Measurements from ENCODE around the gene ARL15.

Gene ARL15

GRCh38 chr5:53963958-53964357 is 346.4 kb downstream of the ARL15 start:
- H3K27ac ChIP-seq (ENCODE audit: low read length), result no peak overlapping the region
- H3K4me3 ChIP-seq (ENCODE audit: low read length), result no peak overlapping the region
- H3K9me3 ChIP-seq (ENCODE audit: insufficient read depth, low read length), result no peaks in the 10 kb centered on the region
- no peak for TF ChIP-seq EZH2phosphoT487 (IDR thresholded peaks at IDR 0.05; ENCODE audit: low read depth)
- no peak for TF ChIP-seq CTCF (IDR thresholded peaks at IDR 0.05; ENCODE audit: low read depth, low read length)
- no peaks in the 10 kb centered on the region for H3K4me1 ChIP-seq (ENCODE audit: low read length)
- H3K36me3 ChIP-seq (replicated peaks; ENCODE audit: low read depth, low read length), result no peaks in the 10 kb centered on the region
- H4K20me1 ChIP-seq (ENCODE audit: insufficient read depth, low read length), result no peaks in the 10 kb centered on the region
- no peak overlapping the region for H3K9ac ChIP-seq (ENCODE audit: low read length)
- no peaks in the 10 kb centered on the region for H3K27me3 ChIP-seq (ENCODE audit: low read depth, low read length)
- no peaks in the 10 kb centered on the region for H3K79me2 ChIP-seq (ENCODE audit: low read length)
- no peak overlapping the region for H3K4me2 ChIP-seq (ENCODE audit: low read length)
- H2AFZ ChIP-seq (ENCODE audit: low read depth, low read length), result no peak overlapping the region

GRCh38 chr5:53962306-53962705 is 348.1 kb downstream of the ARL15 start:
- no peak overlapping the region for H3K9ac ChIP-seq (ENCODE audit: low read length)
- no peak overlapping the region for H3K4me3 ChIP-seq (ENCODE audit: low read length)
- no peak overlapping the region for H2AFZ ChIP-seq (ENCODE audit: low read depth, low read length)
- no peaks in the 10 kb centered on the region for H3K27me3 ChIP-seq (ENCODE audit: low read depth, low read length)
- H3K4me1 ChIP-seq (ENCODE audit: low read length), result no peaks in the 10 kb centered on the region
- H3K9me3 ChIP-seq (ENCODE audit: insufficient read depth, low read length), result no peaks in the 10 kb centered on the region
- H4K20me1 ChIP-seq (ENCODE audit: insufficient read depth, low read length), result no peaks in the 10 kb centered on the region
- no peaks in the 10 kb centered on the region for H3K36me3 ChIP-seq (replicated peaks; ENCODE audit: low read depth, low read length)
- H3K27ac ChIP-seq (ENCODE audit: low read length), result no peak overlapping the region
- H3K79me2 ChIP-seq (ENCODE audit: low read length), result no peaks in the 10 kb centered on the region
- no peak overlapping the region for H3K4me2 ChIP-seq (ENCODE audit: low read length)
- TF ChIP-seq CTCF (IDR thresholded peaks at IDR 0.05; ENCODE audit: low read depth, low read length) (no peak), EZH2phosphoT487 (IDR thresholded peaks at IDR 0.05; ENCODE audit: low read depth) (no peak)

GRCh38 chr5:53956632-53957031 is 353.7 kb downstream of the ARL15 start:
- H3K36me3 ChIP-seq (replicated peaks; ENCODE audit: low read depth, low read length), result no peaks in the 10 kb centered on the region
- TF ChIP-seq CTCF (IDR thresholded peaks at IDR 0.05; ENCODE audit: low read depth, low read length) (no peak), EZH2phosphoT487 (IDR thresholded peaks at IDR 0.05; ENCODE audit: low read depth) (no peak)

GRCh38 chr5:53956196-53956595 is 354.2 kb downstream of the ARL15 start:
- Histone ChIP-seq H3K36me3 (replicated peaks; ENCODE audit: low read depth, low read length) (no peaks in the 10 kb centered on the region), H3K79me2 (ENCODE audit: low read length) (no peaks in the 10 kb centered on the region), H3K4me2 (ENCODE audit: low read length) (no peak overlapping the region), H3K9me3 (ENCODE audit: insufficient read depth, low read length) (peaks cover 9% of the 10 kb centered on the region; the same call in 1 of the 2 replicates), H3K27ac (ENCODE audit: low read length) (no peak overlapping the region), H3K4me1 (ENCODE audit: low read length) (no peaks in the 10 kb centered on the region), H4K20me1 (ENCODE audit: insufficient read depth, low read length) (no peaks in the 10 kb centered on the region), H2AFZ (ENCODE audit: low read depth, low read length) (no peak overlapping the region), H3K27me3 (ENCODE audit: low read depth, low read length) (no peaks in the 10 kb centered on the region), H3K4me3 (ENCODE audit: low read length) (no peak overlapping the region), H3K9ac (ENCODE audit: low read length) (no peak overlapping the region)
- TF ChIP-seq EZH2phosphoT487 (IDR thresholded peaks at IDR 0.05; ENCODE audit: low read depth) (no peak), CTCF (IDR thresholded peaks at IDR 0.05; ENCODE audit: low read depth, low read length) (no peak)

More at GRCh38 chr5:53956632-53957031, 353.7 kb downstream of the ARL15 start:
- Histone ChIP-seq H3K9me3 (ENCODE audit: insufficient read depth, low read length) (peaks cover 9% of the 10 kb centered on the region; the same call in 1 of the 2 replicates), H2AFZ (ENCODE audit: low read depth, low read length) (no peak overlapping the region), H3K27ac (ENCODE audit: low read length) (no peak overlapping the region), H3K27me3 (ENCODE audit: low read depth, low read length) (no peaks in the 10 kb centered on the region), H3K79me2 (ENCODE audit: low read length) (no peaks in the 10 kb centered on the region), H3K4me1 (ENCODE audit: low read length) (no peaks in the 10 kb centered on the region), H3K4me2 (ENCODE audit: low read length) (no peak overlapping the region), H3K4me3 (ENCODE audit: low read length) (no peak overlapping the region), H4K20me1 (ENCODE audit: insufficient read depth, low read length) (no peaks in the 10 kb centered on the region), H3K9ac (ENCODE audit: low read length) (no peak overlapping the region)

All from OCI-LY3 (cell line).